Measurements from ENCODE around the gene FAM120A. TPM values are rescaled to one million over a fixed set of nuclear protein-coding genes. Genes with fewer than 3 reads are reported as not detected.

The FAM120A gene
- total RNA-seq, 1 donor from 2014 or later: 59.3 TPM

- no peak overlapping the region for H3K4me3 Mint-ChIP-seq (ENCODE audit: low read depth)
Observed at GRCh38 chr9:93614830-93615468, 163.5 kb downstream of the FAM120A start.

More at GRCh38 chr9:93614830-93615468, 163.5 kb downstream of the FAM120A start:
- H3K4me1 Mint-ChIP-seq (ENCODE audit: low read depth): peaks cover 4% of the 10 kb centered on the region
- H3K27me3 Mint-ChIP-seq: no peaks in the 10 kb centered on the region
- peaks cover 5% of the 10 kb centered on the region for H3K9me3 Mint-ChIP-seq (ENCODE audit: low read depth)
- H3K27ac Mint-ChIP-seq: no peak overlapping the region
- DNase-seq (ENCODE audit: low spot score, unreplicated experiment): no peak
- TF ChIP-seq CTCF (IDR thresholded peaks at IDR 0.05; ENCODE audit: unreplicated experiment): no peak
- H3K36me3 Mint-ChIP-seq (ENCODE audit: insufficient read depth): peaks cover 4% of the 10 kb centered on the region

Small RNAs within 50 kb of the gene (microRNA-seq; reads per million reads assigned to microRNA genes)
- gene MIR548AU (ENCODE audit: borderline number of aligned reads, unreplicated experiment): not detected

Other genes with a start within 250 kb of the FAM120A start
- 47.5 and 50.3 TPM in 2 replicates for gene FAM120AOS, start 1.9 kb downstream of the FAM120A start, total RNA-seq
- gene PHF2, start 124.9 kb downstream of the FAM120A start, total RNA-seq: 36.5 and 37.1 TPM in 2 replicates

All from progenitor cell of endocrine pancreas (in vitro differentiated cells).